ENCODE results near the gene SND1.

GRCh38 chr7:127648986-127649385 is 3.0 kb upstream of the SND1 start:
- TF ChIP-seq POLR2A (IDR thresholded peaks at IDR 0.05) (no peak), CTCF (IDR thresholded peaks at IDR 0.05) (no peak)
